Measurements from ENCODE around the gene DOCK2. TPM values are rescaled to one million over a fixed set of nuclear protein-coding genes. Genes with fewer than 3 reads are reported as not detected.
A peak's percentile ranks its signal among the peaks of the same experiment; 100 is the strongest.

DOCK2 gene
- polyA plus RNA-seq, 3 donors = 57.5 to 178 (median 115) TPM

DNA sequence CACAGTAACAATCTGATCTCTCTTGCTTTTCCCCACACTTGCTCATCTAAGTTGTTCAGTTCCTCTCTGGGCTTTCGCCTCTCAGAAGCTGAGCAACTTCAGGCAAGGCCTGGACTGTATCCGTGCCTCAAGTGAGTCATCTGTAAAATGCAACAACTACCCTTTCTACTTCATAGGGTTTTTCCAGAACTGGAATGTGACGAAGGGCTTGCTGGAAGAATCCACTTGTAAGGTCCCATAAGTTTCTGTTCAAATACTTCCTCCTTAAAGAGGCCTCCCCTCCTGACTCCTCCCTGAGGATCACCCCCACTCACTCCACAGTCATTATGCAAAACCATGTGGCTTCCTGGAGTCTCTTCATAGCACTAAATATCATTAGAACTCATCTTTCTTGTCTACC, 360.7 kb downstream of the DOCK2 start:
- H3K4me1 ChIP-seq (ENCODE audit: control insufficient read depth in 1 of 2, insufficient read depth in 2 of 2, low read length in 2 of 2) = no peaks in the 10 kb centered on the region
- H4K20me1 ChIP-seq (ENCODE audit: insufficient read depth, low read length) = peaks cover 41% of the 10 kb centered on the region
- H3K4me3 Mint-ChIP-seq = no peak overlapping the region
- H3K4me3 ChIP-seq (replicated peaks in 1 of 3; ENCODE audit: low read depth in 2 of 3, low read length in 3 of 3) = no peak overlapping the region
- no peaks in the 10 kb centered on the region for H3K9me3 ChIP-seq (replicated peaks in 1 of 2; ENCODE audit: control insufficient read depth in 1 of 2, insufficient read depth in 1 of 2, low read length in 2 of 2)
- WGBS (ENCODE audit: insufficient coverage) = 86% methylated on average over 3 of the region's 3 CpGs
- no peaks in the 10 kb centered on the region for H3K27me3 ChIP-seq (ENCODE audit: control insufficient read depth in 2 of 2, insufficient read depth in 2 of 2, low read length in 2 of 2)
- H3K36me3 ChIP-seq (replicated peaks in 1 of 2; ENCODE audit: control insufficient read depth in 1 of 2, insufficient read depth in 2 of 2, low read length in 2 of 2) = peaks cover 90 to 95% of the 10 kb centered on the region in 2 donors
- no peaks in the 10 kb centered on the region for H3K4me1 Mint-ChIP-seq
- H3K4me2 ChIP-seq (replicated peaks; ENCODE audit: extremely low read depth, low read length, poor library complexity, severe bottlenecking) = no peak overlapping the region
- TF ChIP-seq, protein P1, sequence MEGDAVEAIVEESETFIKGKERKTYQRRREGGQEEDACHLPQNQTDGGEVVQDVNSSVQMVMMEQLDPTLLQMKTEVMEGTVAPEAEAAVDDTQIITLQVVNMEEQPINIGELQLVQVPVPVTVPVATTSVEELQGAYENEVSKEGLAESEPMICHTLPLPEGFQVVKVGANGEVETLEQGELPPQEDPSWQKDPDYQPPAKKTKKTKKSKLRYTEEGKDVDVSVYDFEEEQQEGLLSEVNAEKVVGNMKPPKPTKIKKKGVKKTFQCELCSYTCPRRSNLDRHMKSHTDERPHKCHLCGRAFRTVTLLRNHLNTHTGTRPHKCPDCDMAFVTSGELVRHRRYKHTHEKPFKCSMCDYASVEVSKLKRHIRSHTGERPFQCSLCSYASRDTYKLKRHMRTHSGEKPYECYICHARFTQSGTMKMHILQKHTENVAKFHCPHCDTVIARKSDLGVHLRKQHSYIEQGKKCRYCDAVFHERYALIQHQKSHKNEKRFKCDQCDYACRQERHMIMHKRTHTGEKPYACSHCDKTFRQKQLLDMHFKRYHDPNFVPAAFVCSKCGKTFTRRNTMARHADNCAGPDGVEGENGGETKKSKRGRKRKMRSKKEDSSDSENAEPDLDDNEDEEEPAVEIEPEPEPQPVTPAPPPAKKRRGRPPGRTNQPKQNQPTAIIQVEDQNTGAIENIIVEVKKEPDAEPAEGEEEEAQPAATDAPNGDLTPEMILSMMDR (IDR thresholded peaks at IDR 0.05) = no peak
- no peak overlapping the region for H3K27ac ChIP-seq (ENCODE audit: low read depth in 1 of 2, low read length in 2 of 2)
- no peak overlapping the region for H3K9ac ChIP-seq (ENCODE audit: insufficient read depth, low read length, poor library complexity, severe bottlenecking)
- DNase-seq = peak in 1 of 3 donors; percentile 19
- no peaks in the 10 kb centered on the region for H3K9me3 Mint-ChIP-seq
- intact Hi-C loops (cut with micrococcal nuclease) = no loop called here
- no peak overlapping the region for H2AFZ ChIP-seq (ENCODE audit: insufficient read depth, low read depth, low read length, poor library complexity, severe bottlenecking)
- peaks cover 85 to 89% of the 10 kb centered on the region in 2 donors for H3K36me3 Mint-ChIP-seq
- H3K27ac Mint-ChIP-seq = peak overlapping the region in 4 of 7 donors; percentile 10 to 67 (median 46)
- H3K27me3 Mint-ChIP-seq (ENCODE audit: low read depth in 3 of 3) = no peaks in the 10 kb centered on the region
- no peaks in the 10 kb centered on the region for H3K79me2 ChIP-seq (ENCODE audit: insufficient read depth, low read length)

DNA sequence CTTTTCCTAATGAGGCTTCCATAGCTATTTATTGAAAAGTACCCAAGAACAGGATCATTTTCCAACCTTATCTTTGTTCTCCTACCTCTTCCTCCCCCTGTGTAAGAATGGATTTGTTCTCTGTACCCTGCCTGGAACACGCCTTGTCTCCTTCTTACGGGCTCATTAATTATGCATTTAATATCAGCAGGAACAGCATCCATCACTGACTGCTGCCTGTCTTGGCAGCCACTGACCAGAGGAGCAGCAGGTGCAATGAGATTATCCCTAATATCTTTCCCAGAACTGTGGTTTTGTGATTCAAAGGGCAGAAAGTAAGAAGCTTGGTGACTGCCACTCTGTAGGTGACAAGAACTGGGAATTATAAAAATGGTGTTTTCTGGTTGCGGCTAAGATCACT, 362.5 kb downstream of the DOCK2 start:
- no peak overlapping the region for H2AFZ ChIP-seq (ENCODE audit: insufficient read depth, low read depth, low read length, poor library complexity, severe bottlenecking)
- Mint-ChIP-seq H3K27me3 (ENCODE audit: low read depth in 3 of 3) (no peaks in the 10 kb centered on the region), H3K4me1 (no peaks in the 10 kb centered on the region), H3K4me3 (no peak overlapping the region), H3K9me3 (peaks cover 0 to 3% (median 0%) of the 10 kb centered on the region in 7 donors), H3K27ac (peak overlapping the region in 3 of 7 donors; percentile 19 to 73 (median 43)), H3K36me3 (peaks cover 78 to 86% of the 10 kb centered on the region in 2 donors)
- intact Hi-C loops (cut with micrococcal nuclease) = no loop called here
- H3K4me2 ChIP-seq (replicated peaks; ENCODE audit: extremely low read depth, low read length, poor library complexity, severe bottlenecking) = no peak overlapping the region
- H3K79me2 ChIP-seq (ENCODE audit: insufficient read depth, low read length) = no peaks in the 10 kb centered on the region
- H3K9ac ChIP-seq (ENCODE audit: insufficient read depth, low read length, poor library complexity, severe bottlenecking) = no peak overlapping the region
- TF ChIP-seq, protein P1 (IDR thresholded peaks at IDR 0.05) = no peak
- H3K4me1 ChIP-seq (ENCODE audit: control insufficient read depth in 1 of 2, insufficient read depth in 2 of 2, low read length in 2 of 2) = no peaks in the 10 kb centered on the region
- H3K36me3 ChIP-seq (replicated peaks in 1 of 2; ENCODE audit: control insufficient read depth in 1 of 2, insufficient read depth in 2 of 2, low read length in 2 of 2) = peaks cover 83 to 90% of the 10 kb centered on the region in 2 donors
- H4K20me1 ChIP-seq (ENCODE audit: insufficient read depth, low read length) = peaks cover 28% of the 10 kb centered on the region
- H3K27ac ChIP-seq (ENCODE audit: low read depth in 1 of 2, low read length in 2 of 2) = no peak overlapping the region
- no peak overlapping the region for H3K4me3 ChIP-seq (replicated peaks in 1 of 3; ENCODE audit: low read depth in 2 of 3, low read length in 3 of 3)
- no peaks in the 10 kb centered on the region for H3K27me3 ChIP-seq (ENCODE audit: control insufficient read depth in 2 of 2, insufficient read depth in 2 of 2, low read length in 2 of 2)
- 100% methylated on average over 1 of the region's 3 CpGs for WGBS (ENCODE audit: insufficient coverage)
- no peak for DNase-seq
- no peaks in the 10 kb centered on the region for H3K9me3 ChIP-seq (replicated peaks in 1 of 2; ENCODE audit: control insufficient read depth in 1 of 2, insufficient read depth in 1 of 2, low read length in 2 of 2)

All from CD14-positive monocyte (primary cell).